Caco-2 (cell line): ENCODE results near the gene GPC5. TPM values are rescaled to one million over a fixed set of nuclear protein-coding genes. Genes with fewer than 3 reads are reported as not detected.

ENCODE experiments used
- BruUV-seq: library from RNA; stranded (reverse); fragments of 400-500 nt; replicated peaks from 2 replicates; lab custom pipeline; 2021; lab: Mats Ljungman, UMichigan
- CTCF ChIA-PET: fragments of 300-600 bp; sonication (Branson Sonifier 250); formaldehyde crosslinking; loops from one replicate; lab custom pipeline; 2022; ENCODE audit warnings: antibody characterized with exemption; lab: Charles Lee
- POLR2A ChIA-PET: fragments of 300-600 bp; sonication (Branson Sonifier 250); formaldehyde crosslinking; loops from one replicate; lab custom pipeline; 2022; ENCODE audit warnings: antibody characterized with exemption; lab: Charles Lee
- DNase-seq, 2 experiments: peaks; one replicate each; pipeline versions ENCODE4 v3.0.0 to v3.0.0-alpha.2; 2020 to 2022
- H3K27me3 ChIP-seq: replicated peaks from 2 replicates; pipeline ENCODE4 v1.6.0; 2011; ENCODE audit warnings: low read length; ENCODE audit not compliant: control insufficient read depth, insufficient read depth
- H3K36me3 ChIP-seq: 2 replicates; pipeline ENCODE4 v1.5.1; 2011; ENCODE audit warnings: low read length; ENCODE audit not compliant: control insufficient read depth, insufficient read depth
- H3K4me1 ChIP-seq: fragments of 250-450 bp; sonication (Bioruptor Pico); 2 replicates; pipeline ENCODE4 v1.5.1; 2020; ENCODE audit warnings: mild to moderate bottlenecking
- H3K4me3 ChIP-seq: 2 replicates; pipeline ENCODE4 v1.5.1; 2011; ENCODE audit warnings: low read depth, mild to moderate bottlenecking, control low read depth, low read length
- H3K9me3 ChIP-seq: fragments of 250-450 bp; sonication (Bioruptor Pico); 2 replicates; pipeline ENCODE4 v1.5.1; 2020; ENCODE audit warnings: mild to moderate bottlenecking, moderate library complexity
- H3K27ac Mint-ChIP-seq: one replicate; pipeline ENCODE4 v1.8.0; 2022; ENCODE audit warnings: mixed read lengths; ENCODE audit not compliant: unreplicated experiment
- H3K27me3 Mint-ChIP-seq: one replicate; pipeline ENCODE4 v1.8.0; 2022; ENCODE audit warnings: mixed read lengths; ENCODE audit not compliant: insufficient read depth, unreplicated experiment
- H3K36me3 Mint-ChIP-seq: one replicate; pipeline ENCODE4 v1.8.0; 2022; ENCODE audit warnings: mild to moderate bottlenecking, mixed read lengths; ENCODE audit not compliant: insufficient read depth, unreplicated experiment
- H3K4me1 Mint-ChIP-seq: one replicate; pipeline ENCODE4 v1.8.0; 2022; ENCODE audit warnings: low read depth, mixed read lengths; ENCODE audit not compliant: unreplicated experiment
- H3K4me3 Mint-ChIP-seq: one replicate; pipeline ENCODE4 v1.8.0; 2022; ENCODE audit warnings: mild to moderate bottlenecking, moderate library complexity, mixed read lengths; ENCODE audit not compliant: unreplicated experiment
- H3K9me3 Mint-ChIP-seq: one replicate; pipeline ENCODE4 v1.8.0; 2022; ENCODE audit warnings: mixed read lengths; ENCODE audit not compliant: unreplicated experiment
- CTCF ChIP-seq, 2 experiments: fragments of 200-600 bp in 1 of 2; IDR thresholded peaks; 1 replicate in 1 of 2; 2 replicates in 1 of 2; pipeline versions ENCODE4 v1.5.1 to v1.8.0; 2011 to 2022; ENCODE audit warnings: antibody characterized with exemption in 1 of 2, control low read depth in 1 of 2, inconsistent platforms in 1 of 2, low read depth in 1 of 2, low read length in 1 of 2, mild to moderate bottlenecking in 1 of 2, moderate library complexity in 1 of 2; ENCODE audit not compliant: insufficient read depth in 1 of 2, severe bottlenecking in 1 of 2, unreplicated experiment in 1 of 2
- intact Hi-C: fragments of 100-400 bp; cut with micrococcal nuclease; formaldehyde crosslinking; loops from one replicate; pipeline ENCODE4 v1.10.0; 2022; ENCODE audit not compliant: unreplicated experiment
- total RNA-seq: library from RNA; stranded (reverse); gene quantifications from 2 replicates; pipeline ENCODE4 v1.2.3, GENCODE V29; 2022

GPC5 gene
- total RNA-seq, 1 experiment from 2014 or later, result 4.1 TPM

- Mint-ChIP-seq H3K36me3 (no peaks in the 10 kb centered on the region), H3K4me1 (no peaks in the 10 kb centered on the region), H3K4me3 (no peak overlapping the region), H3K27me3 (peaks cover 18% of the 10 kb centered on the region), H3K27ac (no peak overlapping the region), H3K9me3 (no peaks in the 10 kb centered on the region)
- Histone ChIP-seq H3K36me3 (no peaks in the 10 kb centered on the region), H3K4me3 (no peak overlapping the region), H3K4me1 (peaks cover 5% of the 10 kb centered on the region; the same call in 1 of the 2 replicates), H3K9me3 (no peaks in the 10 kb centered on the region), H3K27me3 (no peaks in the 10 kb centered on the region; the same call in 1 of the 2 replicates)
- no TSS peak for BruUV-seq
- no peak for TF ChIP-seq CTCF (IDR thresholded peaks at IDR 0.05; ENCODE audit: insufficient read depth in 1 of 2, low read depth in 1 of 2, low read length in 1 of 2, severe bottlenecking in 1 of 2, unreplicated experiment in 1 of 2)
- POLR2A ChIA-PET, result no interaction called here
- DNase-seq, result no peak
- CTCF ChIA-PET, result interaction anchor here (1.6 kb wide), 1 partner anchor 384 kb away, joined by 4 read pairs; no protein-coding TSS in a partner anchor
- intact Hi-C loops, result no loop called here
Measured at GRCh38 chr13:91397595-91397994, 826 bp upstream of the GPC5 start.

GRCh38 chr13:91399189-91400062 lies 1.0 kb downstream of the GPC5 start:
- Mint-ChIP-seq H3K4me3 (peak overlapping the region; percentile 70), H3K36me3 (no peaks in the 10 kb centered on the region), H3K27ac (no peak overlapping the region), H3K27me3 (peaks cover 17% of the 10 kb centered on the region), H3K4me1 (no peaks in the 10 kb centered on the region), H3K9me3 (no peaks in the 10 kb centered on the region)
- CTCF ChIA-PET, result interaction anchor here (1.6 kb wide), 1 partner anchor 382 kb away, joined by 4 read pairs; no protein-coding TSS in a partner anchor
- no TSS peak for BruUV-seq
- DNase-seq, result no peak
- no peak for TF ChIP-seq CTCF (IDR thresholded peaks at IDR 0.05; ENCODE audit: insufficient read depth in 1 of 2, low read depth in 1 of 2, low read length in 1 of 2, severe bottlenecking in 1 of 2, unreplicated experiment in 1 of 2)
- intact Hi-C loops, result no loop called here
- Histone ChIP-seq H3K27me3 (no peaks in the 10 kb centered on the region; the same call in 1 of the 2 replicates), H3K9me3 (no peaks in the 10 kb centered on the region), H3K36me3 (no peaks in the 10 kb centered on the region), H3K4me3 (peak overlapping the region; percentile 46), H3K4me1 (peaks cover 5% of the 10 kb centered on the region; the same call in 1 of the 2 replicates)
- POLR2A ChIA-PET, result no interaction called here

- Mint-ChIP-seq H3K4me3 (peak overlapping the region; percentile 70), H3K9me3 (no peaks in the 10 kb centered on the region), H3K27ac (no peak overlapping the region), H3K36me3 (no peaks in the 10 kb centered on the region), H3K27me3 (peaks cover 11% of the 10 kb centered on the region), H3K4me1 (no peaks in the 10 kb centered on the region)
- no peaks in the 10 kb centered on the region for H3K36me3 ChIP-seq
- intact Hi-C loops, result no loop called here
- no peak for TF ChIP-seq CTCF (IDR thresholded peaks at IDR 0.05; ENCODE audit: insufficient read depth in 1 of 2, low read depth in 1 of 2, low read length in 1 of 2, severe bottlenecking in 1 of 2, unreplicated experiment in 1 of 2)
- POLR2A ChIA-PET, result no interaction called here
- H3K27me3 ChIP-seq, result no peaks in the 10 kb centered on the region; the same call in 1 of the 2 replicates
- H3K4me3 ChIP-seq, result no peak overlapping the region
- H3K4me1 ChIP-seq, result peaks cover 5% of the 10 kb centered on the region; the same call in 1 of the 2 replicates
- H3K9me3 ChIP-seq, result no peaks in the 10 kb centered on the region
- no peak for DNase-seq
- CTCF ChIA-PET, result no interaction called here
- BruUV-seq, result no TSS peak
Measured at GRCh38 chr13:91400063-91400399, 1.6 kb downstream of the GPC5 start.
